CD14-positive monocyte (primary cell): ENCODE measurements around the gene ADAMTS9. TPM values are rescaled to one million over a fixed set of nuclear protein-coding genes. Genes with fewer than 3 reads are reported as not detected.

ENCODE experiments used
- DNase-seq, 3 donors: peaks; one replicate each; pipeline ENCODE4 v3.0.0-alpha.2; 2011 to 2022
- H2AFZ ChIP-seq: 2 replicates; pipeline ENCODE4 v1.6.0; 2012; ENCODE audit warnings: mild to moderate bottlenecking, low read depth, low read length, inconsistent platforms; ENCODE audit not compliant: insufficient read depth, poor library complexity, severe bottlenecking
- H3K27ac ChIP-seq, 2 donors: 1 replicate in 1 of 2; 2 replicates in 1 of 2; pipeline ENCODE4 v1.5.1; 2012 to 2013; ENCODE audit warnings: low read length in 2 of 2, control low read depth in 1 of 2, inconsistent platforms in 1 of 2, low read depth in 1 of 2, mild to moderate bottlenecking in 1 of 2
- H3K27me3 ChIP-seq, 2 donors: one replicate each; pipeline versions ENCODE4 v1.6.0 to v1.6.1; 2011 to 2013; ENCODE audit warnings: low read length in 2 of 2; ENCODE audit not compliant: control insufficient read depth in 2 of 2, insufficient read depth in 2 of 2
- H3K36me3 ChIP-seq, 2 donors: replicated peaks in 1 of 2; 1 replicate in 1 of 2; 2 replicates in 1 of 2; pipeline versions ENCODE4 v1.5.1 to v1.6.1; 2012 to 2013; ENCODE audit warnings: low read length in 2 of 2, control low read depth in 1 of 2, inconsistent platforms in 1 of 2, mild to moderate bottlenecking in 1 of 2; ENCODE audit not compliant: insufficient read depth in 2 of 2, control insufficient read depth in 1 of 2
- H3K4me1 ChIP-seq, 2 donors: 1 replicate in 1 of 2; 2 replicates in 1 of 2; pipeline versions ENCODE4 v1.5.1 to v1.6.1; 2012 to 2013; ENCODE audit warnings: low read length in 2 of 2, control low read depth in 1 of 2, inconsistent platforms in 1 of 2, mild to moderate bottlenecking in 1 of 2, moderate library complexity in 1 of 2; ENCODE audit not compliant: insufficient read depth in 2 of 2, control insufficient read depth in 1 of 2
- H3K4me2 ChIP-seq: replicated peaks from 2 replicates; pipeline ENCODE3; 2012; ENCODE audit warnings: low read length, moderate library complexity, mild to moderate bottlenecking; ENCODE audit not compliant: poor library complexity, severe bottlenecking; ENCODE audit errors: extremely low read depth
- H3K4me3 ChIP-seq, 3 experiments: fragments of 200-600 bp in 1 of 3; sonication (generic) in 1 of 3; replicated peaks in 1 of 3; 1 replicate in 2 of 3; 2 replicates in 1 of 3; pipeline ENCODE4 v1.5.1; 2011 to 2013; ENCODE audit warnings: low read length in 3 of 3, mild to moderate bottlenecking in 3 of 3, control low read depth in 2 of 3, low read depth in 2 of 3, inconsistent platforms in 1 of 3, moderate library complexity in 1 of 3
- H3K79me2 ChIP-seq: 2 replicates; pipeline ENCODE4 v1.6.0; 2012; ENCODE audit warnings: mild to moderate bottlenecking, control low read depth, inconsistent platforms, low read length, moderate library complexity; ENCODE audit not compliant: insufficient read depth
- H3K9ac ChIP-seq: 2 replicates; pipeline ENCODE4 v1.6.0; 2017; ENCODE audit warnings: low read length, mild to moderate bottlenecking; ENCODE audit not compliant: insufficient read depth, poor library complexity, severe bottlenecking
- H3K9me3 ChIP-seq, 2 donors: replicated peaks in 1 of 2; 1 replicate in 1 of 2; 2 replicates in 1 of 2; pipeline versions ENCODE4 v1.5.1 to v1.6.1; 2012 to 2013; ENCODE audit warnings: low read length in 2 of 2, control low read depth in 1 of 2; ENCODE audit not compliant: control insufficient read depth in 1 of 2, insufficient read depth in 1 of 2
- H4K20me1 ChIP-seq: 2 replicates; pipeline ENCODE4 v1.6.0; 2012; ENCODE audit warnings: mild to moderate bottlenecking, low read length, control low read depth, moderate library complexity; ENCODE audit not compliant: insufficient read depth
- H3K27ac Mint-ChIP-seq, 7 donors: one replicate each; pipeline ENCODE4 v1.8.0; 2020; ENCODE audit warnings: mild to moderate bottlenecking in 7 of 7, mixed read lengths in 7 of 7, moderate library complexity in 6 of 7, inconsistent platforms in 2 of 7
- H3K27me3 Mint-ChIP-seq, 3 donors: one replicate each; pipeline ENCODE4 v1.8.0; 2021 to 2022; ENCODE audit warnings: low read depth in 3 of 3, mild to moderate bottlenecking in 3 of 3, mixed read lengths in 3 of 3, moderate library complexity in 3 of 3, inconsistent platforms in 1 of 3
- H3K36me3 Mint-ChIP-seq, 2 donors: one replicate each; pipeline ENCODE4 v1.8.0; 2020; ENCODE audit warnings: mixed read lengths in 2 of 2, inconsistent platforms in 1 of 2, mild to moderate bottlenecking in 1 of 2
- H3K4me1 Mint-ChIP-seq: one replicate; pipeline ENCODE4 v1.8.0; 2020; ENCODE audit warnings: mild to moderate bottlenecking, mixed read lengths
- H3K4me3 Mint-ChIP-seq, 2 donors: one replicate each; pipeline ENCODE4 v1.8.0; 2020; ENCODE audit warnings: mild to moderate bottlenecking in 2 of 2, mixed read lengths in 2 of 2, moderate library complexity in 1 of 2
- H3K9me3 Mint-ChIP-seq, 7 donors: one replicate each; pipeline ENCODE4 v1.8.0; 2020 to 2022; ENCODE audit warnings: mixed read lengths in 7 of 7, mild to moderate bottlenecking in 6 of 7, moderate library complexity in 6 of 7, inconsistent platforms in 2 of 7
- CTCF ChIP-seq: fragments of 200-600 bp; IDR thresholded peaks from one replicate; pipeline ENCODE4 v1.8.0; 2022; ENCODE audit warnings: antibody characterized with exemption, mild to moderate bottlenecking
- WGBS: methylation state at CpG from one replicate; pipeline ENCODE4 v1.1.5; 2013; ENCODE audit warnings: missing lambda C conversion rate; ENCODE audit not compliant: insufficient coverage; 5-methylcytosine and 5-hydroxymethylcytosine counted together
- intact Hi-C, 2 donors: fragments of 100-400 bp; cut with micrococcal nuclease; formaldehyde crosslinking; loops; one replicate each; pipeline versions ENCODE4 v1.15.0 to v1.15.1; 2023
- polyA plus RNA-seq, 3 donors: library from polyadenylated mRNA; depleted of rRNA in 1 of 3; unstranded in 2 of 3; stranded (reverse) in 1 of 3; fragments of 300-500 nt in 2 of 3; fragments of >200 nt in 1 of 3; fragmentation: Illumina TruSeq in 2 of 3; gene quantifications; 1 replicate in 2 of 3; 2 replicates in 1 of 3; pipeline ENCODE4 v1.2.3, GENCODE V29; 2012 to 2021

ADAMTS9 gene
- polyA plus RNA-seq, 3 donors, result not detected

- H3K36me3 Mint-ChIP-seq, result no peaks in the 10 kb centered on the region
- intact Hi-C loops, result no loop called here
- H3K27ac Mint-ChIP-seq, result no peak overlapping the region
- Histone ChIP-seq H3K27me3 (no peaks in the 10 kb centered on the region), H3K4me2 (no peak overlapping the region), H3K4me3 (no peak overlapping the region), H4K20me1 (no peaks in the 10 kb centered on the region), H3K27ac (no peak overlapping the region), H2AFZ (no peak overlapping the region), H3K9ac (no peak overlapping the region), H3K79me2 (no peaks in the 10 kb centered on the region), H3K36me3 (no peaks in the 10 kb centered on the region), H3K4me1 (no peaks in the 10 kb centered on the region), H3K9me3 (no peaks in the 10 kb centered on the region)
- H3K27me3 Mint-ChIP-seq, result peaks cover 0 to 4% (median 1%) of the 10 kb centered on the region in 3 donors
- peaks cover 0 to 15% (median 2%) of the 10 kb centered on the region in 7 donors for H3K9me3 Mint-ChIP-seq
- WGBS, result 89% methylated on average over 3 of the region's 5 CpGs
- H3K4me1 Mint-ChIP-seq, result peaks cover 3% of the 10 kb centered on the region
- TF ChIP-seq CTCF, result no peak
- no peak for DNase-seq
- no peak overlapping the region for H3K4me3 Mint-ChIP-seq
Measured at GRCh38 chr3:64509206-64509605, 178.6 kb downstream of the ADAMTS9 start.

GRCh38 chr3:64508140-64508539, 179.7 kb downstream of the ADAMTS9 start:
- WGBS, result no CpG with 5 or more reads among the region's 1 CpG
- intact Hi-C loops, result no loop called here
- Histone ChIP-seq H2AFZ (no peak overlapping the region), H3K27ac (no peak overlapping the region), H3K36me3 (no peaks in the 10 kb centered on the region), H3K9ac (no peak overlapping the region), H3K27me3 (no peaks in the 10 kb centered on the region), H3K4me3 (no peak overlapping the region), H3K4me2 (no peak overlapping the region), H3K4me1 (no peaks in the 10 kb centered on the region), H4K20me1 (no peaks in the 10 kb centered on the region), H3K79me2 (no peaks in the 10 kb centered on the region), H3K9me3 (no peaks in the 10 kb centered on the region)
- TF ChIP-seq CTCF, result no peak
- no peak for DNase-seq
- Mint-ChIP-seq H3K9me3 (peaks cover 0 to 12% (median 3%) of the 10 kb centered on the region in 7 donors), H3K27me3 (peaks cover 0 to 6% (median 1%) of the 10 kb centered on the region in 3 donors), H3K4me1 (peaks cover 3% of the 10 kb centered on the region), H3K36me3 (no peaks in the 10 kb centered on the region), H3K4me3 (no peak overlapping the region), H3K27ac (no peak overlapping the region)
